SK-N-SH (cell line): ENCODE measurements around the gene BRI3BP.

Experiments
- GATA2 ChIP-seq: sonication (generic); formaldehyde crosslinking; IDR thresholded peaks from 2 replicates; pipeline ENCODE4 v1.5.0; 2020; ENCODE audit warnings: mild to moderate bottlenecking, missing genetic modification reagents
- NRF1 ChIP-seq: IDR thresholded peaks from 2 replicates; pipeline ENCODE4 v1.6.1; 2012; ENCODE audit warnings: low read depth, mild to moderate bottlenecking, low read length
- POLR2AphosphoS5 ChIP-seq: IDR thresholded peaks from 2 replicates; pipeline ENCODE4 v1.6.1; 2012; ENCODE audit warnings: low read depth, low read length
- RAD21 ChIP-seq: IDR thresholded peaks from 2 replicates; pipeline ENCODE4 v1.6.1; 2012; ENCODE audit warnings: mild to moderate bottlenecking, low read length
- REST ChIP-seq: IDR thresholded peaks from 2 replicates; pipeline ENCODE4 v1.6.1; 2012; ENCODE audit warnings: mild to moderate bottlenecking, low read depth, low read length, moderate library complexity
- RFX5 ChIP-seq: IDR thresholded peaks from 2 replicates; pipeline ENCODE4 v1.6.1; 2012; ENCODE audit warnings: mild to moderate bottlenecking, improper control_type of control experiment, low read length
- TAF1 ChIP-seq: IDR thresholded peaks from 2 replicates; pipeline ENCODE4 v1.6.1; 2012; ENCODE audit warnings: low read depth, mild to moderate bottlenecking, low read length, moderate library complexity, borderline replicate concordance
- TEAD4 ChIP-seq: IDR thresholded peaks from 2 replicates; pipeline ENCODE4 v1.4.0; 2012; ENCODE audit warnings: mild to moderate bottlenecking, borderline replicate concordance; ENCODE audit not compliant: insufficient read depth
- YY1 ChIP-seq: IDR thresholded peaks from 2 replicates; pipeline ENCODE4 v1.4.0; 2012; ENCODE audit warnings: low read depth, mild to moderate bottlenecking
- ZBTB33 ChIP-seq: IDR thresholded peaks from 2 replicates; pipeline ENCODE4 v1.4.0; 2012; ENCODE audit warnings: low read depth, borderline replicate concordance
- TF ChIP-seq, protein P1 (sequence below): fragments of 200-600 bp; sonication (generic); IDR thresholded peaks from 2 replicates; pipeline ENCODE4 v1.6.1; 2017; ENCODE audit warnings: antibody characterized with exemption, mild to moderate bottlenecking, moderate library complexity
- TF ChIP-seq, protein P2 (sequence below): IDR thresholded peaks from 2 replicates; pipeline ENCODE4 v1.4.0; 2012; ENCODE audit warnings: low read depth

DNA sequence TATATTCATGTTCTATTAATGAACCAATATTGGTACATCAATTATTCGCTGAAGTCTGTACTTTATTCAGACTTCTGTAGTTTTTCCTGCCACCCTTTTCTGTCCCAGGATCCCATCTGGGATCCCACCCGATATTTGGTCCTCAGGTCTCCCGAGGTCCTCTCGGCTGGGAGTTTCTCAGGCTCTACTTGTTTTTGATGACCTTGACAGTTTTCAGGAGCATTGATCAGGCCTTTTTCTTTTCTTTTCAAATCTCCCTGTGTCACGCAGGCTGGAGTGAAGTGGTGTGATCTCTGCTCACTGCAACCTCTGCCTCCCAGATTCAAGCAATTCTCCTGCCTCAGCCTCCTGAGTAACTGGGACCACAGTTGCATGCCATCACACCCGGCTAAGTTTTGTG is 11.2 kb downstream of the BRI3BP start:
- no peak for TF ChIP-seq REST
- TF ChIP-seq, protein P1, sequence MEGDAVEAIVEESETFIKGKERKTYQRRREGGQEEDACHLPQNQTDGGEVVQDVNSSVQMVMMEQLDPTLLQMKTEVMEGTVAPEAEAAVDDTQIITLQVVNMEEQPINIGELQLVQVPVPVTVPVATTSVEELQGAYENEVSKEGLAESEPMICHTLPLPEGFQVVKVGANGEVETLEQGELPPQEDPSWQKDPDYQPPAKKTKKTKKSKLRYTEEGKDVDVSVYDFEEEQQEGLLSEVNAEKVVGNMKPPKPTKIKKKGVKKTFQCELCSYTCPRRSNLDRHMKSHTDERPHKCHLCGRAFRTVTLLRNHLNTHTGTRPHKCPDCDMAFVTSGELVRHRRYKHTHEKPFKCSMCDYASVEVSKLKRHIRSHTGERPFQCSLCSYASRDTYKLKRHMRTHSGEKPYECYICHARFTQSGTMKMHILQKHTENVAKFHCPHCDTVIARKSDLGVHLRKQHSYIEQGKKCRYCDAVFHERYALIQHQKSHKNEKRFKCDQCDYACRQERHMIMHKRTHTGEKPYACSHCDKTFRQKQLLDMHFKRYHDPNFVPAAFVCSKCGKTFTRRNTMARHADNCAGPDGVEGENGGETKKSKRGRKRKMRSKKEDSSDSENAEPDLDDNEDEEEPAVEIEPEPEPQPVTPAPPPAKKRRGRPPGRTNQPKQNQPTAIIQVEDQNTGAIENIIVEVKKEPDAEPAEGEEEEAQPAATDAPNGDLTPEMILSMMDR, result no peak
- no peak for TF ChIP-seq POLR2AphosphoS5
- no peak for TF ChIP-seq RAD21
- TF ChIP-seq GATA2 (CRISPR knock-in tag), result no peak
- no peak for TF ChIP-seq YY1
- no peak for TF ChIP-seq RFX5
- no peak for TF ChIP-seq NRF1
- TF ChIP-seq, protein P2, sequence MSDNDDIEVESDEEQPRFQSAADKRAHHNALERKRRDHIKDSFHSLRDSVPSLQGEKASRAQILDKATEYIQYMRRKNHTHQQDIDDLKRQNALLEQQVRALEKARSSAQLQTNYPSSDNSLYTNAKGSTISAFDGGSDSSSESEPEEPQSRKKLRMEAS, result no peak
- TF ChIP-seq TAF1, result no peak
- TF ChIP-seq ZBTB33, result no peak
- no peak for TF ChIP-seq TEAD4
